Neural cell (in vitro differentiated cells): ENCODE data around the gene ITPKB. TPM values are rescaled to one million over a fixed set of nuclear protein-coding genes. Genes with fewer than 3 reads are reported as not detected.

Source experiments
- H2AFZ ChIP-seq: fragments of 200-600, 300-800 bp; sonication (generic), shearing (Covaris generic); 2 replicates; pipeline ENCODE4 v1.6.0; 2014; ENCODE audit warnings: low read depth, mild to moderate bottlenecking, antibody characterized with exemption, low read length, moderate library complexity
- H3F3A ChIP-seq: fragments of 200-600 bp; shearing (Covaris generic); 2 replicates; pipeline ENCODE4 v1.6.1; 2016; ENCODE audit warnings: mild to moderate bottlenecking, moderate library complexity, mixed read lengths, antibody characterized with exemption, low read length; ENCODE audit not compliant: insufficient read depth, poor library complexity, severe bottlenecking
- H3K27ac ChIP-seq: fragments of 200-600, 300-800 bp; sonication (generic), shearing (Covaris generic); 2 replicates; pipeline ENCODE4 v1.5.1; 2014; ENCODE audit warnings: mild to moderate bottlenecking, low read length, moderate library complexity
- H3K27me3 ChIP-seq: fragments of 300-800, 200-600 bp; sonication (generic), shearing (Covaris generic); 2 replicates; pipeline ENCODE4 v1.6.0; 2014; ENCODE audit warnings: mild to moderate bottlenecking, low read depth, low read length, moderate library complexity; ENCODE audit not compliant: insufficient read depth
- H3K36me3 ChIP-seq: fragments of 300-800, 200-600 bp; sonication (generic), shearing (Covaris generic); 2 replicates; pipeline ENCODE4 v1.5.1; 2014; ENCODE audit warnings: mild to moderate bottlenecking, antibody characterized with exemption, low read length, moderate library complexity; ENCODE audit not compliant: insufficient read depth
- H3K4me2 ChIP-seq: fragments of 300-800, 200-600 bp; sonication (generic), shearing (Covaris generic); 2 replicates; pipeline ENCODE4 v1.6.0; 2014; ENCODE audit warnings: mild to moderate bottlenecking, low read length
- H3K4me3 ChIP-seq: fragments of 300-800, 200-600 bp; sonication (generic), shearing (Covaris generic); 2 replicates; pipeline ENCODE4 v1.5.1; 2014; ENCODE audit warnings: mild to moderate bottlenecking, low read length, moderate library complexity
- H3K79me2 ChIP-seq: fragments of 200-600 bp; shearing (Covaris generic); replicated peaks from 2 replicates; pipeline ENCODE4 v1.6.0; 2014; ENCODE audit warnings: mild to moderate bottlenecking, low read length, moderate library complexity; ENCODE audit not compliant: insufficient read depth
- H3K9ac ChIP-seq: fragments of 300-800, 200-600 bp; sonication (generic), shearing (Covaris generic); 2 replicates; pipeline ENCODE4 v1.6.1; 2016; ENCODE audit warnings: mild to moderate bottlenecking, low read length, mixed read lengths
- H3K9me2 ChIP-seq: fragments of 200-600 bp; shearing (Covaris generic); 2 replicates; pipeline ENCODE4 v1.6.1; 2016; ENCODE audit warnings: mild to moderate bottlenecking, low read length, mixed read lengths; ENCODE audit not compliant: insufficient read depth
- H3K9me3 ChIP-seq: fragments of 200-600, 300-800 bp; sonication (generic), shearing (Covaris generic); 2 replicates; pipeline ENCODE4 v1.6.1; 2016; ENCODE audit warnings: mild to moderate bottlenecking, mixed run types, low read length, moderate library complexity, mixed read lengths
- H4K20me1 ChIP-seq: fragments of 200-600 bp; shearing (Covaris generic); 2 replicates; pipeline ENCODE4 v1.6.1; 2016; ENCODE audit warnings: mild to moderate bottlenecking, mixed run types; ENCODE audit not compliant: insufficient read depth
- CTCF ChIP-seq: fragments of 450-650 bp; IDR thresholded peaks from 2 replicates; pipeline ENCODE4 v1.5.1; 2014; ENCODE audit warnings: antibody characterized with exemption, mild to moderate bottlenecking, moderate library complexity; ENCODE audit not compliant: poor library complexity, severe bottlenecking
- EP300 ChIP-seq: fragments of 450-650 bp; conservative IDR thresholded peaks from 2 replicates; pipeline ENCODE4 v1.6.1; 2014; ENCODE audit warnings: antibody characterized with exemption, mild to moderate bottlenecking, moderate library complexity; ENCODE audit not compliant: poor library complexity, severe bottlenecking
- EZH2 ChIP-seq: fragments of 200-600, 300-800 bp; shearing (Covaris generic), sonication (generic); IDR thresholded peaks from 2 replicates; pipeline ENCODE4 v1.6.1; 2014; ENCODE audit warnings: antibody characterized with exemption, low read length, borderline replicate concordance, mild to moderate bottlenecking; ENCODE audit not compliant: insufficient read depth, poor library complexity, severe bottlenecking
- MXI1 ChIP-seq: fragments of 450-650 bp; conservative IDR thresholded peaks from 2 replicates; pipeline ENCODE4 v1.6.1; 2014; ENCODE audit warnings: antibody characterized with exemption, mild to moderate bottlenecking; ENCODE audit not compliant: poor library complexity, severe bottlenecking
- POLR2AphosphoS5 ChIP-seq: IDR thresholded peaks from 2 replicates; pipeline ENCODE4 v1.6.1; 2012
- RAD21 ChIP-seq: fragments of 450-650 bp; conservative IDR thresholded peaks from 2 replicates; pipeline ENCODE4 v1.6.1; 2014; ENCODE audit warnings: antibody characterized with exemption, mild to moderate bottlenecking, moderate library complexity
- SMC3 ChIP-seq: fragments of 450-650 bp; conservative IDR thresholded peaks from 2 replicates; pipeline ENCODE4 v1.6.1; 2014; ENCODE audit warnings: antibody characterized with exemption, mild to moderate bottlenecking, moderate library complexity; ENCODE audit not compliant: poor library complexity
- TAF1 ChIP-seq: IDR thresholded peaks from 2 replicates; pipeline ENCODE4 v1.6.1; 2012; ENCODE audit warnings: low read depth
- polyA plus RNA-seq: library from polyadenylated mRNA; depleted of rRNA; stranded (reverse); fragments of >200 nt; gene quantifications from 2 replicates; pipeline ENCODE4 v1.2.3, GENCODE V29; 2014
- TF ChIP-seq, protein P1 (sequence below): IDR thresholded peaks from 2 replicates; pipeline ENCODE4 v1.6.1; 2012; ENCODE audit warnings: borderline replicate concordance

ITPKB gene
- polyA plus RNA-seq, 1 donor from 2014 or later, result 0.19 TPM

GRCh38 chr1:226641671-226642231 is 97.3 kb downstream of the ITPKB start:
- H2AFZ ChIP-seq, result no peak overlapping the region
- H3K9me2 ChIP-seq, result no peaks in the 10 kb centered on the region
- H3K4me3 ChIP-seq, result no peak overlapping the region
- no peak for TF ChIP-seq EZH2
- TF ChIP-seq, protein P1, sequence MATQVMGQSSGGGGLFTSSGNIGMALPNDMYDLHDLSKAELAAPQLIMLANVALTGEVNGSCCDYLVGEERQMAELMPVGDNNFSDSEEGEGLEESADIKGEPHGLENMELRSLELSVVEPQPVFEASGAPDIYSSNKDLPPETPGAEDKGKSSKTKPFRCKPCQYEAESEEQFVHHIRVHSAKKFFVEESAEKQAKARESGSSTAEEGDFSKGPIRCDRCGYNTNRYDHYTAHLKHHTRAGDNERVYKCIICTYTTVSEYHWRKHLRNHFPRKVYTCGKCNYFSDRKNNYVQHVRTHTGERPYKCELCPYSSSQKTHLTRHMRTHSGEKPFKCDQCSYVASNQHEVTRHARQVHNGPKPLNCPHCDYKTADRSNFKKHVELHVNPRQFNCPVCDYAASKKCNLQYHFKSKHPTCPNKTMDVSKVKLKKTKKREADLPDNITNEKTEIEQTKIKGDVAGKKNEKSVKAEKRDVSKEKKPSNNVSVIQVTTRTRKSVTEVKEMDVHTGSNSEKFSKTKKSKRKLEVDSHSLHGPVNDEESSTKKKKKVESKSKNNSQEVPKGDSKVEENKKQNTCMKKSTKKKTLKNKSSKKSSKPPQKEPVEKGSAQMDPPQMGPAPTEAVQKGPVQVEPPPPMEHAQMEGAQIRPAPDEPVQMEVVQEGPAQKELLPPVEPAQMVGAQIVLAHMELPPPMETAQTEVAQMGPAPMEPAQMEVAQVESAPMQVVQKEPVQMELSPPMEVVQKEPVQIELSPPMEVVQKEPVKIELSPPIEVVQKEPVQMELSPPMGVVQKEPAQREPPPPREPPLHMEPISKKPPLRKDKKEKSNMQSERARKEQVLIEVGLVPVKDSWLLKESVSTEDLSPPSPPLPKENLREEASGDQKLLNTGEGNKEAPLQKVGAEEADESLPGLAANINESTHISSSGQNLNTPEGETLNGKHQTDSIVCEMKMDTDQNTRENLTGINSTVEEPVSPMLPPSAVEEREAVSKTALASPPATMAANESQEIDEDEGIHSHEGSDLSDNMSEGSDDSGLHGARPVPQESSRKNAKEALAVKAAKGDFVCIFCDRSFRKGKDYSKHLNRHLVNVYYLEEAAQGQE, result no peak
- H3K9me3 ChIP-seq, result no peaks in the 10 kb centered on the region
- H3K79me2 ChIP-seq, result no peaks in the 10 kb centered on the region
- H3K9ac ChIP-seq, result no peak overlapping the region
- H4K20me1 ChIP-seq, result no peaks in the 10 kb centered on the region
- H3K27me3 ChIP-seq, result no peaks in the 10 kb centered on the region
- H3K27ac ChIP-seq, result no peak overlapping the region
- H3F3A ChIP-seq, result no peaks in the 10 kb centered on the region
- H3K36me3 ChIP-seq, result no peaks in the 10 kb centered on the region
- no peak overlapping the region for H3K4me2 ChIP-seq

DNA sequence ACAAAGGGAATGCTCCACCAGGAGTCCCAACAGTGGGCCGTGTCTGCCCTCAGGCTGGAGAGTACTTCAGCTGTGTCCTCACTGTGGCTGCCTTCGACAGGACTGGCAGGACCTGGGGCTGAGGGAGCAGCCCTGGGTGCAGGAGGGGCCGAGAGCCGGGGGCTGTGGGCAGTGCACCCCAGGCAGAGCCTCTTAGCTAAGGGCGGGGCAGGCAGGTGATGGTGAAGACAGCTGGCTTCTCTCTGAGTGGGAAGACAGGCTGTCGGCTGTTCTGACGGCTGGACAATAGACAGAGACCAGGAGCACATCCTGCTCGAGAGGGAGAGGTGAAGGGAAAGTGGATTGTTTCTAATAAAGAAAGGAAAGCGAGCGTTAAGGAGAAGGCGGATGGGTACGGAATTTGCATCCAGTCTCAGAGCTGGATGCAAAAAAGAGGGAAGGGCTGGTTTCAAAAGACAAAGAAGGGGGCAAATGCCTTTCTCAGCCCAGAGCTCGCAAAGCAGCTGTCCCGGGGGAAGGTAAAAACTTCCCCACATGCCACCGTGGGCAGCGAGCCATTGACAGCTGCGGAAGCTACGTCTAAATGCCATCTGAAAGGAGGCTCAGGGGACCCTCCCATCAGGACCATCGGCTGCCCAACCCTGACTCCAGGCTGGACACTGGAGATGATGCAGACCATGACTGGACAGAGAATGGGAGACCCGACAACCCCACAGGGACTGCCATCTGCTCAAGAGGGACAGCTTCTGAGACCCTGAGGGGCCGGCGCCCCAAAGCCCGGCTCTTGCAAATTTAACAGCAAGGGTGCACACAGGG is 98.6 kb downstream of the ITPKB start:
- no peaks in the 10 kb centered on the region for H3K36me3 ChIP-seq
- H3K27me3 ChIP-seq, result no peaks in the 10 kb centered on the region
- no peak overlapping the region for H2AFZ ChIP-seq
- H3K27ac ChIP-seq, result no peak overlapping the region
- no peak overlapping the region for H3K4me3 ChIP-seq
- no peaks in the 10 kb centered on the region for H3K9me3 ChIP-seq
- no peak overlapping the region for H3K9ac ChIP-seq
- no peak overlapping the region for H3K4me2 ChIP-seq
- H3K79me2 ChIP-seq, result no peaks in the 10 kb centered on the region
- TF ChIP-seq, protein P1, result no peak
- TF ChIP-seq POLR2AphosphoS5, result no peak
- no peak for TF ChIP-seq CTCF
- TF ChIP-seq MXI1, result no peak
- no peak for TF ChIP-seq EZH2
- no peak for TF ChIP-seq RAD21
- TF ChIP-seq SMC3, result no peak
- TF ChIP-seq EP300, result no peak
- no peak for TF ChIP-seq TAF1
- H3K9me2 ChIP-seq, result no peaks in the 10 kb centered on the region
- no peaks in the 10 kb centered on the region for H3F3A ChIP-seq
- no peaks in the 10 kb centered on the region for H4K20me1 ChIP-seq
